ENCODE results near the gene FAM168A.

Gene FAM168A

DNA sequence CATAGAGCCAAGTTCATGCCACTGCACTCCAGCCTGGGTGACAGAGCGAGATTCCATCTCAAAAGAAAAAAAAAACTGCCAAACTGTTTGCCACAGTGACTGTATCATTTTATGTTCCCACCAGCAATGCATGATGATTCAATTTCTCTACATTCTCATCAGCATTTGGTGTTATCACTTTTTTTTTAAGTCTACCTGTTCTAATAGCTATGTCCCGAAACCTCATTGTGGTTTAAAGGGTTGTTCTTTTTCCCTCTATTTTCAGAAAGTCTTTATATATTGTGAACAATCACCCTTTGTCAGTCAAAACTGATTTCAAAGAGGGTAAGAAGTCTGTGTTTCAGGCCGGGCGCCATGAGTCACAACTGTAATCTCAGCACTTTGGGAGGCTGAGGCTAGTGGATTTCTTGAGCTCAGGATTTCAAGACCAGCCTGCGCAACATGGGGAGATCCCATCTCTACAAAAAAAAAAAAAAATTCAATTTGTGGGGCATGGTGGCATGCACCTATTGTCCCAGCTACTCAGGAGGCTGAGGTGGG is 14.8 kb upstream of the FAM168A start:
- Histone ChIP-seq H3K27me3 (replicated peaks) (no peaks in the 10 kb centered on the region), H3K4me3 (ENCODE audit: low read depth, low read length) (no peak overlapping the region), H3K36me3 (replicated peaks) (no peaks in the 10 kb centered on the region), H3K27ac (no peak overlapping the region)
- no peak for DNase-seq
- TF ChIP-seq, protein P1, sequence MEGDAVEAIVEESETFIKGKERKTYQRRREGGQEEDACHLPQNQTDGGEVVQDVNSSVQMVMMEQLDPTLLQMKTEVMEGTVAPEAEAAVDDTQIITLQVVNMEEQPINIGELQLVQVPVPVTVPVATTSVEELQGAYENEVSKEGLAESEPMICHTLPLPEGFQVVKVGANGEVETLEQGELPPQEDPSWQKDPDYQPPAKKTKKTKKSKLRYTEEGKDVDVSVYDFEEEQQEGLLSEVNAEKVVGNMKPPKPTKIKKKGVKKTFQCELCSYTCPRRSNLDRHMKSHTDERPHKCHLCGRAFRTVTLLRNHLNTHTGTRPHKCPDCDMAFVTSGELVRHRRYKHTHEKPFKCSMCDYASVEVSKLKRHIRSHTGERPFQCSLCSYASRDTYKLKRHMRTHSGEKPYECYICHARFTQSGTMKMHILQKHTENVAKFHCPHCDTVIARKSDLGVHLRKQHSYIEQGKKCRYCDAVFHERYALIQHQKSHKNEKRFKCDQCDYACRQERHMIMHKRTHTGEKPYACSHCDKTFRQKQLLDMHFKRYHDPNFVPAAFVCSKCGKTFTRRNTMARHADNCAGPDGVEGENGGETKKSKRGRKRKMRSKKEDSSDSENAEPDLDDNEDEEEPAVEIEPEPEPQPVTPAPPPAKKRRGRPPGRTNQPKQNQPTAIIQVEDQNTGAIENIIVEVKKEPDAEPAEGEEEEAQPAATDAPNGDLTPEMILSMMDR (IDR thresholded peaks at IDR 0.05; ENCODE audit: low read depth, low read length, missing control alignments) = no peak
- in situ Hi-C loops (cut with HindIII; ENCODE audit: low pct_ligation_motif_present, low sequenced_read_pairs) = no loop called here

GRCh38 chr11:73598719-73599379 is 937 bp upstream of the FAM168A start:
- in situ Hi-C loops (cut with HindIII; ENCODE audit: low pct_ligation_motif_present, low sequenced_read_pairs) = no loop called here
- H3K36me3 ChIP-seq (replicated peaks) = no peaks in the 10 kb centered on the region
- H3K4me3 ChIP-seq (ENCODE audit: low read depth, low read length) = peak overlapping the region; percentile 82
- peak overlapping the region; percentile 80 for H3K27ac ChIP-seq
- DNase-seq = no peak
- TF ChIP-seq, protein P1 (IDR thresholded peaks at IDR 0.05; ENCODE audit: low read depth, low read length, missing control alignments) = no peak
- no peaks in the 10 kb centered on the region for H3K27me3 ChIP-seq (replicated peaks)

GRCh38 chr11:73597336-73597955 is 466 bp downstream of the FAM168A start:
- no peaks in the 10 kb centered on the region for H3K27me3 ChIP-seq (replicated peaks)
- DNase-seq = no peak
- TF ChIP-seq, protein P1 (IDR thresholded peaks at IDR 0.05; ENCODE audit: low read depth, low read length, missing control alignments) = no peak
- in situ Hi-C loops (cut with HindIII; ENCODE audit: low pct_ligation_motif_present, low sequenced_read_pairs) = no loop called here
- no peaks in the 10 kb centered on the region for H3K36me3 ChIP-seq (replicated peaks)
- peak overlapping the region; percentile 82 for H3K4me3 ChIP-seq (ENCODE audit: low read depth, low read length)
- peak overlapping the region; percentile 80 for H3K27ac ChIP-seq

DNA sequence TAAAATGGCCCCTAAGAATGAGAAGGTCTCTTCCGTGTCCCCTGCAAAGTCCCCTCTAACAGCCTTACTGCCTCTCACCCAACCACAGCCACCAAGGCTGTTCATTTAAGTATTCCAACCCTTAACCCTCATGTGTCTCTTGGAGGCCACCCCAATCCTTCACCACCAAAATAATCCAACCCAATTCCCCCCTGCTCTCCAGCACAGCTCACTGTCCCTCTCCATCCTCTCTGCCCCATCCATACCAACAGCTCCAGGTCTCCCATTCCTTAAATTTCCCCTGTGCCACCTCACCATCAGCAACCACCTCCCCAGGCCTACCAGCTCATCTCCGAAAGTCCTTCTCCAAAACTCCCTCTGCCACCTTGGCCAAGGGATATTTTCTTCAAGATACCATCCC is 1.4 kb downstream of the FAM168A start:
- H3K27me3 ChIP-seq (replicated peaks) = no peaks in the 10 kb centered on the region
- H3K4me3 ChIP-seq (ENCODE audit: low read depth, low read length) = peak overlapping the region; percentile 82
- no peak for DNase-seq
- TF ChIP-seq, protein P1 (IDR thresholded peaks at IDR 0.05; ENCODE audit: low read depth, low read length, missing control alignments) = no peak
- no peaks in the 10 kb centered on the region for H3K36me3 ChIP-seq (replicated peaks)
- H3K27ac ChIP-seq = no peak overlapping the region
- in situ Hi-C loops (cut with HindIII; ENCODE audit: low pct_ligation_motif_present, low sequenced_read_pairs) = no loop called here

GRCh38 chr11:73592640-73593039 is 5.3 kb downstream of the FAM168A start:
- no peak for DNase-seq
- H3K27ac ChIP-seq = no peak overlapping the region
- in situ Hi-C loops (cut with HindIII; ENCODE audit: low pct_ligation_motif_present, low sequenced_read_pairs) = no loop called here
- H3K27me3 ChIP-seq (replicated peaks) = no peaks in the 10 kb centered on the region
- no peaks in the 10 kb centered on the region for H3K36me3 ChIP-seq (replicated peaks)
- no peak overlapping the region for H3K4me3 ChIP-seq (ENCODE audit: low read depth, low read length)
- TF ChIP-seq, protein P1 (IDR thresholded peaks at IDR 0.05; ENCODE audit: low read depth, low read length, missing control alignments) = no peak

Data from brain microvascular endothelial cell (primary cell).